Ecto neural progenitor cell (in vitro differentiated cells): Measurements from ENCODE around the gene CAPN7.

Experiments used
- DNase-seq: peaks from one replicate; pipeline ENCODE4 v3.0.0-alpha.2; 2018; ENCODE audit warnings: low spot score

The CAPN7 gene

DNA sequence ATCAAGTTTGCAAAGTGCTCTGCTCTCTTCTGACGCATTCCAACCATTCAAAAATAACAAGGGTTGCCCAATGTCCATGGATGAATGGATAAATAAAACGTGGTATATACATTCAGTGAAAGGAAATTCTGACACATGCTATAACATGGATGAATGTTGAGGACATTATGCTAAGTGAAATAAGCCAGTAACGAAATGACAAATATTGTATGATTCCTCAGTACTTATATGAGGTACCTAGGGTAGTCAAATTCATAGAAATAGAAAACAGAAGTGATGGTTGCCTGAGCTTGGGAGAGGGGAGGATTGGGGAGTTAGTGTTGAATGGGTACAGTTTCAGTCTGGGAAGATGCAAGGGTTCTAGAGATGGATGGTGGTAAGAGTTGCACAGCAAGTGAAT lies 92.5 kb downstream of the CAPN7 start:
- no peak for DNase-seq

DNA sequence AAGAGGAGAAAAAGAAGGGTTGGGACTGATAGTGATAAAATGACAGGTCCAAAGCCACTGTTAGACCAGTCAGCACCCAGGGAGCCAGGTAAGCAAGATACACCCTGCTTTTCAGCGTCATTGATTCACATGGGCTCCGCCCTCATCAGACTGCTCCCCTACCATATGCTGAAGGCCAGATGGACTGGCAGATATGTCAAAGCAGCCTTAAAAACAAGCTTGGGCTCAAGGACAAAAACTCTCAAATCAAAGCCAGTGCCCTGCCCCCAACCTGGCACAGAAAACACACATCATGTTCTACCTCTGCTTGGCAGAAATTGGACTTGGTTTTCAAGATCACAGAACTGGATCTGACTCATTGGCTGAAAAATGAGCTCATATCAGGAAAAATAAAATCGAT lies 93.0 kb downstream of the CAPN7 start:
- DNase-seq, result no peak

DNA sequence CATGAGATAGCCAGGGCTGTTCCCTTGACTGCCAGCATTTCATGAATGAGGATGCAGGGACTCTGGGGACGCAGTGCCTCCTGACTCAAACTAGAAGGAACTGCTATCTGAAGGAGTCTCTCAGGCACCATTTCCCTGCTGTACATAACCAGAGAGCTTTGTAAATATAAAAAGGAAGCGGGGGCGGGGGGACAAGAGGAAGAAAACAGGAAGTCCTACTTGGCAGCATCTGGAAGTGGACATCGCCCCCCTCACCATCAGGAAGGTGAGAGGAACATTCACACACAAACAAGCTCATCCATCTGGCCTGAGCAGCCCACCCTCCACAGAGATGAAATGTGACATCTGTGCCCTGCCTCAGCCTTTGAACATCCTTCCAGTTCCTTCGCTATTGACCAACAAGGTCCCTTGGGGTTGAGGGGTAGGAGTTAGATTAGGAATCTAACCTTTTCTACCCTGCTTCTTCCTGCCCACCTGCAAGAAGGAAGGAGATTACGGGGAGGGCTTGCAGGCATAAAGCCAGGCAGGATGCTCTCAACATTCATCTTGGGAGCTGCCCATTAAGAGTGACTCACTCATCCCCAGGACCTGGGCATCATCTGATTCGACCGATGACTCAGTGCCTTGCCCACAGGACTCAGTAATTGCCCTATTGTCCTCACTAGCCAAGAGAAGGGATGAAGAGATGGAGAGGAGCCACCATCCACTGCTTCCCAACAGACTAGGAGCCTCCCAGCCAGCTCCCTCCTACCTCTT lies 94.5 kb downstream of the CAPN7 start:
- no peak for DNase-seq

DNA sequence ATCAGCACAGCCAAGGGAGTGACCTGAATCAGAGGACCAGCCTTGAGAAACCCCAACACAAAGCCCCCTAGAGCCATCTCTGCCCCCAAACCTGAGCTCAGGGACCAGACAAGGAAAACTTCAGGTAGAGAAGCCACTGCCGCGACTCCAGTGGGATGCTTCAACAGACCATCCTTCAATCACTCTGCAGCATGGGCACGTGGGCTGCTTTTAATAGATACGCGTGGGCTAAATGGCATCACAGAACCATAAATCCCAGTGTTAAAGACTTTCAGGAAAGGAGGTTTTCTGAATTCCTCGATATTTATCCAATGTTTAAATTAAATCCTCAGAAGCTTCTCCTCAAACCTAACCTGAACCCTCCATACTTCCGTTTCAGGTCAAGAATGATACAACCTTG lies 95.7 kb downstream of the CAPN7 start:
- DNase-seq, result no peak
